IMR-90 (cell line): ENCODE data around the gene PRKACA. TPM values are rescaled to one million over a fixed set of nuclear protein-coding genes. Genes with fewer than 3 reads are reported as not detected.

Experiments
- ATAC-seq: fragments of 200-7000 bp; cut with Tn5 transposase; 2 replicates; pipeline ENCODE4 v1.9.1; 2020; ENCODE audit warnings: low read depth, mild to moderate bottlenecking, moderate library complexity
- BruUV-seq: library from RNA; stranded (reverse); fragments of 400-500 nt; replicated peaks from 2 replicates; lab custom pipeline; 2021; lab: Mats Ljungman, UMichigan
- CTCF ChIA-PET: fragments of 300-600 bp; formaldehyde crosslinking; extraction: SDS; loops from one replicate; lab custom pipeline; 2021; ENCODE audit warnings: antibody characterized with exemption; lab: Yijun Ruan, JAX
- POLR2A ChIA-PET: fragments of 300-600 bp; sonication (Branson Sonifier 250); formaldehyde crosslinking; loops from one replicate; lab custom pipeline; 2022; ENCODE audit warnings: antibody characterized with exemption; ENCODE audit not compliant: unreplicated experiment; lab: Charles Lee
- DNase-seq: peaks from one replicate; pipeline ENCODE4 v3.0.0; 2013
- H2AFZ ChIP-seq: replicated peaks from 2 replicates; pipeline ENCODE3; 2013; ENCODE audit warnings: low read length, mild to moderate bottlenecking; ENCODE audit not compliant: poor library complexity
- H2AK5ac ChIP-seq: 2 replicates; pipeline ENCODE4 v1.6.1; 2013; ENCODE audit warnings: low read depth, low read length, inconsistent platforms
- H2AK9ac ChIP-seq: replicated peaks from 2 replicates; pipeline ENCODE3; 2013; ENCODE audit warnings: mild to moderate bottlenecking, low read depth, low read length, moderate library complexity; ENCODE audit not compliant: poor library complexity
- H2BK120ac ChIP-seq: 2 replicates; pipeline ENCODE4 v1.6.1; 2013; ENCODE audit warnings: low read depth, low read length, inconsistent platforms
- H2BK15ac ChIP-seq: 3 replicates; pipeline ENCODE4 v1.6.1; 2013; ENCODE audit warnings: low read depth, low read length, inconsistent platforms
- H2BK20ac ChIP-seq: 2 replicates; pipeline ENCODE4 v1.6.1; 2013; ENCODE audit warnings: low read depth, mild to moderate bottlenecking, inconsistent platforms, low read length, moderate library complexity
- H2BK5ac ChIP-seq: 2 replicates; pipeline ENCODE4 v1.6.1; 2013; ENCODE audit warnings: mild to moderate bottlenecking, low read depth, low read length, inconsistent platforms; ENCODE audit not compliant: poor library complexity, severe bottlenecking
- H3K14ac ChIP-seq: replicated peaks from 2 replicates; pipeline ENCODE4 v1.6.1; 2013; ENCODE audit warnings: low read depth, low read length, inconsistent platforms
- H3K18ac ChIP-seq: 2 replicates; pipeline ENCODE4 v1.6.1; 2013; ENCODE audit warnings: low read depth, low read length, control low read depth
- H3K23ac ChIP-seq: 2 replicates; pipeline ENCODE4 v1.6.1; 2013; ENCODE audit warnings: low read depth, low read length, inconsistent platforms
- H3K27ac ChIP-seq: 2 replicates; pipeline ENCODE4 v1.5.1; 2013; ENCODE audit warnings: mild to moderate bottlenecking, control low read depth, low read length; ENCODE audit not compliant: insufficient read depth
- H3K27me3 ChIP-seq: 2 replicates; pipeline ENCODE4 v1.6.1; 2013; ENCODE audit warnings: low read length; ENCODE audit not compliant: control insufficient read depth, insufficient read depth
- H3K36me3 ChIP-seq: 2 replicates; pipeline ENCODE4 v1.6.1; 2013; ENCODE audit warnings: low read length, mixed read lengths; ENCODE audit not compliant: control insufficient read depth, insufficient read depth
- H3K4ac ChIP-seq: 2 replicates; pipeline ENCODE4 v1.6.1; 2013; ENCODE audit warnings: low read depth, low read length, inconsistent platforms
- H3K4me1 ChIP-seq: 2 replicates; pipeline ENCODE4 v1.6.1; 2013; ENCODE audit warnings: low read length, mixed read lengths; ENCODE audit not compliant: control insufficient read depth, insufficient read depth
- H3K4me2 ChIP-seq: 2 replicates; pipeline ENCODE4 v1.6.1; 2013; ENCODE audit warnings: low read depth, mild to moderate bottlenecking, control low read depth, low read length, moderate library complexity
- H3K4me3 ChIP-seq: 2 replicates; pipeline ENCODE4 v1.5.1; 2013; ENCODE audit warnings: low read depth, mild to moderate bottlenecking, control low read depth, low read length, moderate library complexity; ENCODE audit not compliant: insufficient read depth
- H3K56ac ChIP-seq: 2 replicates; pipeline ENCODE4 v1.6.1; 2013; ENCODE audit warnings: low read length, inconsistent platforms; ENCODE audit not compliant: insufficient read depth; ENCODE audit errors: extremely low read depth
- H3K79me1 ChIP-seq, 2 experiments: 2 replicates each; pipeline ENCODE4 v1.6.1; 2013; ENCODE audit warnings: low read length in 2 of 2, inconsistent platforms in 1 of 2, low read depth in 1 of 2
- H3K9ac ChIP-seq: 2 replicates; pipeline ENCODE4 v1.6.1; 2013; ENCODE audit warnings: low read depth, low read length, control low read depth
- H3K9me1 ChIP-seq: 2 replicates; pipeline ENCODE4 v1.6.1; 2013; ENCODE audit warnings: low read length, inconsistent platforms; ENCODE audit not compliant: insufficient read depth
- H3K9me3 ChIP-seq: 2 replicates; pipeline ENCODE4 v1.6.1; 2013; ENCODE audit warnings: low read length; ENCODE audit not compliant: control insufficient read depth, insufficient read depth
- H4K20me1 ChIP-seq: 2 replicates; pipeline ENCODE4 v1.6.1; 2013; ENCODE audit warnings: low read length, inconsistent platforms; ENCODE audit not compliant: insufficient read depth
- H4K5ac ChIP-seq: 2 replicates; pipeline ENCODE4 v1.6.1; 2013; ENCODE audit warnings: mild to moderate bottlenecking, low read depth, low read length, control low read depth
- H4K8ac ChIP-seq, 2 experiments: 2 replicates each; pipeline ENCODE4 v1.6.1; 2013; ENCODE audit warnings: low read depth in 2 of 2, low read length in 2 of 2, control low read depth in 1 of 2, inconsistent platforms in 1 of 2
- H4K91ac ChIP-seq: 2 replicates; pipeline ENCODE4 v1.6.1; 2013; ENCODE audit warnings: low read depth, low read length, inconsistent platforms; ENCODE audit not compliant: insufficient read depth
- BHLHE40 ChIP-seq: fragments of 150-350 bp; IDR thresholded peaks from 2 replicates; pipeline ENCODE4 v1.6.1; 2016; ENCODE audit warnings: mild to moderate bottlenecking, low read depth, low read length
- CEBPB ChIP-seq: IDR thresholded peaks from 2 replicates; pipeline ENCODE4 v1.6.1; 2012; ENCODE audit warnings: low read depth, low read length, improper control_type of control experiment
- CHD1 ChIP-seq: IDR thresholded peaks from 2 replicates; pipeline ENCODE4 v1.6.1; 2012; ENCODE audit warnings: low read depth, low read length, improper control_type of control experiment
- MAFK ChIP-seq: IDR thresholded peaks from 2 replicates; pipeline ENCODE4 v1.6.1; 2012; ENCODE audit warnings: low read depth, low read length, improper control_type of control experiment
- MAZ ChIP-seq: IDR thresholded peaks from 2 replicates; pipeline ENCODE4 v1.6.1; 2012; ENCODE audit warnings: low read depth, mild to moderate bottlenecking, low read length, improper control_type of control experiment, moderate library complexity, borderline replicate concordance
- MXI1 ChIP-seq: IDR thresholded peaks from 2 replicates; pipeline ENCODE4 v1.6.1; 2012; ENCODE audit warnings: low read depth, mild to moderate bottlenecking, low read length, moderate library complexity, borderline replicate concordance
- NFE2L2 ChIP-seq: fragments of 150-350 bp; IDR thresholded peaks from 2 replicates; pipeline ENCODE4 v1.6.1; 2016; ENCODE audit warnings: low read depth, mild to moderate bottlenecking, low read length
- POLR2A ChIP-seq: IDR thresholded peaks from 2 replicates; pipeline ENCODE4 v1.6.1; 2012; ENCODE audit warnings: mild to moderate bottlenecking, low read depth, low read length
- RAD21 ChIP-seq: IDR thresholded peaks from 2 replicates; pipeline ENCODE4 v1.6.1; 2012; ENCODE audit warnings: low read length, improper control_type of control experiment
- RCOR1 ChIP-seq: IDR thresholded peaks from 2 replicates; pipeline ENCODE4 v1.6.1; 2012; ENCODE audit warnings: mild to moderate bottlenecking, low read length, improper control_type of control experiment; ENCODE audit not compliant: insufficient replicate concordance
- RFX5 ChIP-seq: IDR thresholded peaks from 2 replicates; pipeline ENCODE4 v1.8.0; 2012; ENCODE audit warnings: low read depth, mild to moderate bottlenecking, low read length, moderate library complexity
- WGBS, 2 experiments: methylation state at CpG; one replicate each; pipeline versions ENCODE4 v1.1.5 to v1.1.7; 2013; ENCODE audit warnings: missing lambda C conversion rate in 2 of 2; ENCODE audit not compliant: insufficient read length in 1 of 2; ENCODE audit errors: extremely low coverage in 2 of 2; 5-methylcytosine and 5-hydroxymethylcytosine counted together
- dilution Hi-C: fragments of 300-500 bp; cut with HindIII; formaldehyde crosslinking; loops from one replicate; pipeline ENCODE4 v1.14.3; 2018; ENCODE audit warnings: low sequenced_read_pairs; ENCODE audit not compliant: unreplicated experiment
- in situ Hi-C: fragments of 300-500 bp; cut with MboI; formaldehyde crosslinking; loops from 3 replicates; pipeline ENCODE4 v1.14.3; 2019; ENCODE audit warnings: low sequenced_read_pairs, inconsistent platforms, mixed read lengths
- intact Hi-C: fragments of 100-400 bp; cut with micrococcal nuclease; formaldehyde crosslinking; loops from 2 replicates; pipeline ENCODE4 v1.10.0; 2022
- polyA plus RNA-seq, 3 experiments: library from polyadenylated mRNA; depleted of rRNA; stranded (reverse); fragments of >200 nt; gene quantifications; 2 replicates each; pipeline ENCODE4 v1.2.3, GENCODE V29; 2012; ENCODE audit warnings: low replicate concordance in 1 of 3
- total RNA-seq: library from RNA; depleted of rRNA; stranded (reverse); fragments of >200 nt; gene quantifications from 2 replicates; pipeline ENCODE4 v1.2.3, GENCODE V29; 2012
- TF ChIP-seq, protein P1 (sequence below): fragments of 150-350 bp; IDR thresholded peaks from 2 replicates; pipeline ENCODE4 v1.6.1; 2016; ENCODE audit warnings: low read depth, mild to moderate bottlenecking, low read length, moderate library complexity, borderline replicate concordance
- TF ChIP-seq, protein P2 (sequence below): conservative IDR thresholded peaks from 2 replicates; pipeline ENCODE4 v1.5.1; 2012; ENCODE audit warnings: mild to moderate bottlenecking, low read depth, low read length, improper control_type of control experiment
- TF ChIP-seq, protein P3 (sequence below): fragments of 150-350 bp; IDR thresholded peaks from 2 replicates; pipeline ENCODE4 v1.6.1; 2017; ENCODE audit warnings: mild to moderate bottlenecking, antibody characterized with exemption, low read length, low read depth

PRKACA gene
- total and polyA plus RNA-seq, 2 of the 4 experiments (the other 2 are of a cell fraction), result 18.1 to 94.5 TPM

DNA sequence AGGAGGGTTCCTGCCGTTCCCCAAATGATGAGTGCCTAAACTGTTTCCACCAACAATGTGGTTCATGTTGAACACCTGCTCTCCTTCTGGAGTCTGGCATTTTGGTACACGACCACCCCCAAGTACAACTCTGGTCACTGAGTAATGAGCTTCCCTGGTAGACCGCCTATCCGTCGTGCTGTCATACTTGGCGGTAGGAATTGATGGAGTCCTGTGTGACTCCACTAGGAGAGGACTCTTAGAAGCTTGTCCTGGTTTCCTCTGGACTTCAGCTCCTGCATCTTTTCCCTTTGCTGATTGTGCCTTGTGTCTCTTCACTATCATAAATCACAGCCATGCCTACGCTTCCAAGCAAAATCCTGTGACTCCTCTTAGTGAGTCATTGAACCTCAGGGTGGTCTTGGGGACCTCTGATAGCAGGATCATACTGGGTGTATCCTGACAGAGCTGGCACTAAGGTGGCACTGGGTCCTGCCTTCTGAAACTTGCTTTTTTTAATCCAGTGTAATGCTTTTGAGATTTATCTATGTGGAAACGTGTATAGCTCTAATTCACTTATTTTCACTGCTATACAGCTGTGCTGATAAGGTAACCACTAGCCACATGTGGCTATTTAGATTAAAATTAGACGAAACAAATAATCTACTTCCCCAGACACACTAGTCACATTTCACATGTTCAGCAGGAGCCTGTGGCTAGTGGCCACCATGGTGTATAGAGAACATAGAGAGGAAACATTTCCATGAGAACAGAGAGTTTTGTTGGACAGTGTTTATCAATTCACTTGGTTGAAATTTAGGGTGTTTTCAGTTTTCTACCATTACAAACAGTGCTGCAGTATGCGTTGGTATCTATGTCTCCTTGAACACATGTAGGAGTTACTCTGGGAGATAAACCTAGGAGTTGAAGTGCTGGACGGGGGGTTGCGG, 25.0 kb upstream of the PRKACA start:
- Histone ChIP-seq H3K9me1 (peaks cover 2% of the 10 kb centered on the region; the same call in 1 of the 2 replicates), H2BK15ac (no peak overlapping the region), H3K9me3 (no peaks in the 10 kb centered on the region), H3K4me3 (no peak overlapping the region), H3K4me1 (peaks cover 7% of the 10 kb centered on the region), H3K23ac (no peak overlapping the region), H3K4me2 (no peak overlapping the region), H3K14ac (no peak overlapping the region), H2BK20ac (no peak overlapping the region), H2BK120ac (no peak overlapping the region), H3K36me3 (no peaks in the 10 kb centered on the region), H3K27me3 (no peaks in the 10 kb centered on the region), H4K8ac (no peak overlapping the region), H3K18ac (no peak overlapping the region), H2BK5ac (no peak overlapping the region), H4K20me1 (peaks cover 9% of the 10 kb centered on the region; the same call in 1 of the 2 replicates), H3K79me1 (peaks cover 26 to 36% of the 10 kb centered on the region in 2 experiments), H3K56ac (no peak overlapping the region), H4K91ac (no peak overlapping the region), H4K5ac (no peak overlapping the region), H3K9ac (no peak overlapping the region), H3K4ac (no peak overlapping the region), H2AK5ac (no peak overlapping the region; the same call in 1 of the 2 replicates), H3K27ac (no peak overlapping the region), H2AFZ (no peak overlapping the region), H2AK9ac (no peak overlapping the region)
- in situ Hi-C loops (no loop called here), dilution Hi-C loops (no loop called here), intact Hi-C loops (no loop called here)
- WGBS, 2 experiments, result 100% methylated on average over 1 of the region's 12 CpGs; no CpG with 5 or more reads in 1 of the 2 experiments
- DNase-seq (no peak), ATAC-seq (no peak)
- CTCF ChIA-PET, result no interaction called here
- no TSS peak for BruUV-seq
- POLR2A ChIA-PET, result no interaction called here
- TF ChIP-seq MXI1 (no peak), MAFK (no peak), NFE2L2 (no peak), RFX5 (no peak), BHLHE40 (no peak), POLR2A (no peak), MAZ (no peak), RCOR1 (no peak), RAD21 (no peak), CHD1 (no peak), CEBPB (no peak)
- TF ChIP-seq, protein P1, sequence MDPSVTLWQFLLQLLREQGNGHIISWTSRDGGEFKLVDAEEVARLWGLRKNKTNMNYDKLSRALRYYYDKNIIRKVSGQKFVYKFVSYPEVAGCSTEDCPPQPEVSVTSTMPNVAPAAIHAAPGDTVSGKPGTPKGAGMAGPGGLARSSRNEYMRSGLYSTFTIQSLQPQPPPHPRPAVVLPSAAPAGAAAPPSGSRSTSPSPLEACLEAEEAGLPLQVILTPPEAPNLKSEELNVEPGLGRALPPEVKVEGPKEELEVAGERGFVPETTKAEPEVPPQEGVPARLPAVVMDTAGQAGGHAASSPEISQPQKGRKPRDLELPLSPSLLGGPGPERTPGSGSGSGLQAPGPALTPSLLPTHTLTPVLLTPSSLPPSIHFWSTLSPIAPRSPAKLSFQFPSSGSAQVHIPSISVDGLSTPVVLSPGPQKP, result no peak
- TF ChIP-seq, protein P2, sequence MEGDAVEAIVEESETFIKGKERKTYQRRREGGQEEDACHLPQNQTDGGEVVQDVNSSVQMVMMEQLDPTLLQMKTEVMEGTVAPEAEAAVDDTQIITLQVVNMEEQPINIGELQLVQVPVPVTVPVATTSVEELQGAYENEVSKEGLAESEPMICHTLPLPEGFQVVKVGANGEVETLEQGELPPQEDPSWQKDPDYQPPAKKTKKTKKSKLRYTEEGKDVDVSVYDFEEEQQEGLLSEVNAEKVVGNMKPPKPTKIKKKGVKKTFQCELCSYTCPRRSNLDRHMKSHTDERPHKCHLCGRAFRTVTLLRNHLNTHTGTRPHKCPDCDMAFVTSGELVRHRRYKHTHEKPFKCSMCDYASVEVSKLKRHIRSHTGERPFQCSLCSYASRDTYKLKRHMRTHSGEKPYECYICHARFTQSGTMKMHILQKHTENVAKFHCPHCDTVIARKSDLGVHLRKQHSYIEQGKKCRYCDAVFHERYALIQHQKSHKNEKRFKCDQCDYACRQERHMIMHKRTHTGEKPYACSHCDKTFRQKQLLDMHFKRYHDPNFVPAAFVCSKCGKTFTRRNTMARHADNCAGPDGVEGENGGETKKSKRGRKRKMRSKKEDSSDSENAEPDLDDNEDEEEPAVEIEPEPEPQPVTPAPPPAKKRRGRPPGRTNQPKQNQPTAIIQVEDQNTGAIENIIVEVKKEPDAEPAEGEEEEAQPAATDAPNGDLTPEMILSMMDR, result no peak
- TF ChIP-seq, protein P3, sequence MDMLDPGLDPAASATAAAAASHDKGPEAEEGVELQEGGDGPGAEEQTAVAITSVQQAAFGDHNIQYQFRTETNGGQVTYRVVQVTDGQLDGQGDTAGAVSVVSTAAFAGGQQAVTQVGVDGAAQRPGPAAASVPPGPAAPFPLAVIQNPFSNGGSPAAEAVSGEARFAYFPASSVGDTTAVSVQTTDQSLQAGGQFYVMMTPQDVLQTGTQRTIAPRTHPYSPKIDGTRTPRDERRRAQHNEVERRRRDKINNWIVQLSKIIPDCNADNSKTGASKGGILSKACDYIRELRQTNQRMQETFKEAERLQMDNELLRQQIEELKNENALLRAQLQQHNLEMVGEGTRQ, result no peak
